ENCODE results near the gene MAGI1. TPM values are rescaled to one million over a fixed set of nuclear protein-coding genes. Genes with fewer than 3 reads are reported as not detected.

The MAGI1 gene
- total RNA-seq, 1 experiment from 2014 or later = 58.2 TPM

DNA sequence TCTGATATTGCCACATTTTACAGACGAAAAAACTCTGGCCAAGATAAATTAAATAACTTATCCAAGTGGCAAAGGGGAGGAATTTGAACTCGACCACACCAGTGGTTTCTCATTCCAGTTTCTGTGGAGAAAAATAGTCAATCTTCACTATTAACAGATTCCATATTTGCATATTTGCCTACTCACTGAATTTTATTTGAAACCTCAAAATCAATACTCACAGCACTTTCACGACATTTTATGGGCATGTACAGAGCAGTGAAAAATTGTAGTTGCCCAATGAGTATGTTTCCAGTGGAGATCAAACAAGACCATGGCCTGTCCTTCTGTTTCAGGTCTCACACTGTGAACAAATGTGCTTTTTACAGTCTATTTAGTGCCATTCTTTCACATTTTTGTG is 374.3 kb downstream of the MAGI1 start:
- Mint-ChIP-seq H3K27ac (no peak overlapping the region), H3K36me3 (no peaks in the 10 kb centered on the region; the same call in 1 of the 2 replicates), H3K4me1 (peaks cover 34% of the 10 kb centered on the region), H3K9me3 (peaks cover 6% of the 10 kb centered on the region; the same call in 1 of the 2 replicates), H3K27me3 (ENCODE audit: low read depth) (no peaks in the 10 kb centered on the region), H3K4me3 (no peak overlapping the region)
- DNase-seq (ENCODE audit: low spot score) (no peak), ATAC-seq (no peak)
- ChIA-PET CTCF (no interaction called here), POLR2A (no interaction called here)
- TF ChIP-seq, protein P1, sequence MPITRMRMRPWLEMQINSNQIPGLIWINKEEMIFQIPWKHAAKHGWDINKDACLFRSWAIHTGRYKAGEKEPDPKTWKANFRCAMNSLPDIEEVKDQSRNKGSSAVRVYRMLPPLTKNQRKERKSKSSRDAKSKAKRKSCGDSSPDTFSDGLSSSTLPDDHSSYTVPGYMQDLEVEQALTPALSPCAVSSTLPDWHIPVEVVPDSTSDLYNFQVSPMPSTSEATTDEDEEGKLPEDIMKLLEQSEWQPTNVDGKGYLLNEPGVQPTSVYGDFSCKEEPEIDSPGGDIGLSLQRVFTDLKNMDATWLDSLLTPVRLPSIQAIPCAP (CRISPR knock-in tag; IDR thresholded peaks at IDR 0.05) = no peak
- TF ChIP-seq IRF2 (CRISPR knock-in tag; IDR thresholded peaks at IDR 0.05; ENCODE audit: borderline replicate concordance, low read depth) = no peak
- no peak for TF ChIP-seq TCF7 (CRISPR knock-in tag; IDR thresholded peaks at IDR 0.05; ENCODE audit: low read depth)
- no peak for TF ChIP-seq CREM (CRISPR knock-in tag; IDR thresholded peaks at IDR 0.05)
- TF ChIP-seq, protein P2, sequence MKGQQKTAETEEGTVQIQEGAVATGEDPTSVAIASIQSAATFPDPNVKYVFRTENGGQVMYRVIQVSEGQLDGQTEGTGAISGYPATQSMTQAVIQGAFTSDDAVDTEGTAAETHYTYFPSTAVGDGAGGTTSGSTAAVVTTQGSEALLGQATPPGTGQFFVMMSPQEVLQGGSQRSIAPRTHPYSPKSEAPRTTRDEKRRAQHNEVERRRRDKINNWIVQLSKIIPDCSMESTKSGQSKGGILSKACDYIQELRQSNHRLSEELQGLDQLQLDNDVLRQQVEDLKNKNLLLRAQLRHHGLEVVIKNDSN (CRISPR knock-in tag; IDR thresholded peaks at IDR 0.05) = no peak
- no peak for TF ChIP-seq ZNF416 (CRISPR knock-in tag; IDR thresholded peaks at IDR 0.05)
- TF ChIP-seq, protein P3, sequence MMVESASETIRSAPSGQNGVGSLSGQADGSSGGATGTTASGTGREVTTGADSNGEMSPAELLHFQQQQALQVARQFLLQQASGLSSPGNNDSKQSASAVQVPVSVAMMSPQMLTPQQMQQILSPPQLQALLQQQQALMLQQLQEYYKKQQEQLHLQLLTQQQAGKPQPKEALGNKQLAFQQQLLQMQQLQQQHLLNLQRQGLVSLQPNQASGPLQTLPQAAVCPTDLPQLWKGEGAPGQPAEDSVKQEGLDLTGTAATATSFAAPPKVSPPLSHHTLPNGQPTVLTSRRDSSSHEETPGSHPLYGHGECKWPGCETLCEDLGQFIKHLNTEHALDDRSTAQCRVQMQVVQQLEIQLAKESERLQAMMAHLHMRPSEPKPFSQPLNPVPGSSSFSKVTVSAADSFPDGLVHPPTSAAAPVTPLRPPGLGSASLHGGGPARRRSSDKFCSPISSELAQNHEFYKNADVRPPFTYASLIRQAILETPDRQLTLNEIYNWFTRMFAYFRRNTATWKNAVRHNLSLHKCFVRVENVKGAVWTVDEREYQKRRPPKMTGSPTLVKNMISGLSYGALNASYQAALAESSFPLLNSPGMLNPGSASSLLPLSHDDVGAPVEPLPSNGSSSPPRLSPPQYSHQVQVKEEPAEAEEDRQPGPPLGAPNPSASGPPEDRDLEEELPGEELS (CRISPR knock-in tag; IDR thresholded peaks at IDR 0.05) = no peak
- TF ChIP-seq GABPB1 (CRISPR knock-in tag; IDR thresholded peaks at IDR 0.05) = no peak
- TF ChIP-seq RELA (CRISPR knock-in tag; IDR thresholded peaks at IDR 0.05; ENCODE audit: borderline replicate concordance) = no peak
- no peak for TF ChIP-seq EMX1 (CRISPR knock-in tag; IDR thresholded peaks at IDR 0.05)
- TF ChIP-seq ATF1 (CRISPR knock-in tag; IDR thresholded peaks at IDR 0.05) = no peak
- TF ChIP-seq, protein P4, sequence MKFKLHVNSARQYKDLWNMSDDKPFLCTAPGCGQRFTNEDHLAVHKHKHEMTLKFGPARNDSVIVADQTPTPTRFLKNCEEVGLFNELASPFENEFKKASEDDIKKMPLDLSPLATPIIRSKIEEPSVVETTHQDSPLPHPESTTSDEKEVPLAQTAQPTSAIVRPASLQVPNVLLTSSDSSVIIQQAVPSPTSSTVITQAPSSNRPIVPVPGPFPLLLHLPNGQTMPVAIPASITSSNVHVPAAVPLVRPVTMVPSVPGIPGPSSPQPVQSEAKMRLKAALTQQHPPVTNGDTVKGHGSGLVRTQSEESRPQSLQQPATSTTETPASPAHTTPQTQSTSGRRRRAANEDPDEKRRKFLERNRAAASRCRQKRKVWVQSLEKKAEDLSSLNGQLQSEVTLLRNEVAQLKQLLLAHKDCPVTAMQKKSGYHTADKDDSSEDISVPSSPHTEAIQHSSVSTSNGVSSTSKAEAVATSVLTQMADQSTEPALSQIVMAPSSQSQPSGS (CRISPR knock-in tag; IDR thresholded peaks at IDR 0.05; ENCODE audit: borderline replicate concordance, low read depth) = no peak
- TF ChIP-seq SMAD4 (CRISPR knock-in tag; IDR thresholded peaks at IDR 0.05) = no peak

DNA sequence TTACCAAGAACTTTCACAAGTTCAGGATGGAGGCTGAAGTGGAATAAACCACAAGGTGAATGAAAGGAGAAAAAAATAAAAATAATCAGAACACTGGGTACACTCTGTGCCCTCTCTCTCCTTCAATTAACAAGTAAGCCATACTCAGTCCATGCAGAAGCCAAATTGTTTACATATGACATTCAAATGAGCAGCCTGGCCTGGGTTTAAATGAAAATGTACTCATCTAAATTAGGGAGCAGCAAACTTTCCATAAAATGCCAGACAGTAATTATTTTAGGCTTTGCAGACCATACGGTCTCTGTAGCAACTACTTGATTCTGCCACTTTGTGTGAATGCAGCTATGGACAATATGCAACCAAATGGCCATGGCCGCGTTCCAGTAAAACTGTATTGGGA is 376.6 kb downstream of the MAGI1 start:
- CTCF ChIA-PET = no interaction called here

More for the DNA sequence above, 376.6 kb downstream of the MAGI1 start:
- peaks cover 50% of the 10 kb centered on the region for H3K4me1 Mint-ChIP-seq
- no peaks in the 10 kb centered on the region for H3K27me3 Mint-ChIP-seq (ENCODE audit: low read depth)
- peaks cover 6% of the 10 kb centered on the region; the same call in 1 of the 2 replicates for H3K9me3 Mint-ChIP-seq
- no peak overlapping the region for H3K27ac Mint-ChIP-seq
- DNase-seq (ENCODE audit: low spot score) (no peak), ATAC-seq (no peak)
- no peak overlapping the region for H3K4me3 Mint-ChIP-seq
- POLR2A ChIA-PET = no interaction called here
- TF ChIP-seq, protein P5, sequence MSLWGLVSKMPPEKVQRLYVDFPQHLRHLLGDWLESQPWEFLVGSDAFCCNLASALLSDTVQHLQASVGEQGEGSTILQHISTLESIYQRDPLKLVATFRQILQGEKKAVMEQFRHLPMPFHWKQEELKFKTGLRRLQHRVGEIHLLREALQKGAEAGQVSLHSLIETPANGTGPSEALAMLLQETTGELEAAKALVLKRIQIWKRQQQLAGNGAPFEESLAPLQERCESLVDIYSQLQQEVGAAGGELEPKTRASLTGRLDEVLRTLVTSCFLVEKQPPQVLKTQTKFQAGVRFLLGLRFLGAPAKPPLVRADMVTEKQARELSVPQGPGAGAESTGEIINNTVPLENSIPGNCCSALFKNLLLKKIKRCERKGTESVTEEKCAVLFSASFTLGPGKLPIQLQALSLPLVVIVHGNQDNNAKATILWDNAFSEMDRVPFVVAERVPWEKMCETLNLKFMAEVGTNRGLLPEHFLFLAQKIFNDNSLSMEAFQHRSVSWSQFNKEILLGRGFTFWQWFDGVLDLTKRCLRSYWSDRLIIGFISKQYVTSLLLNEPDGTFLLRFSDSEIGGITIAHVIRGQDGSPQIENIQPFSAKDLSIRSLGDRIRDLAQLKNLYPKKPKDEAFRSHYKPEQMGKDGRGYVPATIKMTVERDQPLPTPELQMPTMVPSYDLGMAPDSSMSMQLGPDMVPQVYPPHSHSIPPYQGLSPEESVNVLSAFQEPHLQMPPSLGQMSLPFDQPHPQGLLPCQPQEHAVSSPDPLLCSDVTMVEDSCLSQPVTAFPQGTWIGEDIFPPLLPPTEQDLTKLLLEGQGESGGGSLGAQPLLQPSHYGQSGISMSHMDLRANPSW (CRISPR knock-in tag; conservative IDR thresholded peaks at IDR 0.05; ENCODE audit: low read depth) = no peak
- no peak for TF ChIP-seq TEAD1 (CRISPR knock-in tag; IDR thresholded peaks at IDR 0.05)
- no peak for TF ChIP-seq ETV6 (CRISPR knock-in tag; IDR thresholded peaks at IDR 0.05)
- TF ChIP-seq FOXK1 (CRISPR knock-in tag; IDR thresholded peaks at IDR 0.05) = no peak
- no peak for TF ChIP-seq SOX15 (CRISPR knock-in tag; IDR thresholded peaks at IDR 0.05)
- TF ChIP-seq, protein P4 (CRISPR knock-in tag; IDR thresholded peaks at IDR 0.05; ENCODE audit: borderline replicate concordance, low read depth) = no peak
- no peak for TF ChIP-seq RORB (CRISPR knock-in tag; IDR thresholded peaks at IDR 0.05)
- TF ChIP-seq, protein P6, sequence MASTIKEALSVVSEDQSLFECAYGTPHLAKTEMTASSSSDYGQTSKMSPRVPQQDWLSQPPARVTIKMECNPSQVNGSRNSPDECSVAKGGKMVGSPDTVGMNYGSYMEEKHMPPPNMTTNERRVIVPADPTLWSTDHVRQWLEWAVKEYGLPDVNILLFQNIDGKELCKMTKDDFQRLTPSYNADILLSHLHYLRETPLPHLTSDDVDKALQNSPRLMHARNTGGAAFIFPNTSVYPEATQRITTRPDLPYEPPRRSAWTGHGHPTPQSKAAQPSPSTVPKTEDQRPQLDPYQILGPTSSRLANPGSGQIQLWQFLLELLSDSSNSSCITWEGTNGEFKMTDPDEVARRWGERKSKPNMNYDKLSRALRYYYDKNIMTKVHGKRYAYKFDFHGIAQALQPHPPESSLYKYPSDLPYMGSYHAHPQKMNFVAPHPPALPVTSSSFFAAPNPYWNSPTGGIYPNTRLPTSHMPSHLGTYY (CRISPR knock-in tag; IDR thresholded peaks at IDR 0.05) = no peak
- TF ChIP-seq, protein P7, sequence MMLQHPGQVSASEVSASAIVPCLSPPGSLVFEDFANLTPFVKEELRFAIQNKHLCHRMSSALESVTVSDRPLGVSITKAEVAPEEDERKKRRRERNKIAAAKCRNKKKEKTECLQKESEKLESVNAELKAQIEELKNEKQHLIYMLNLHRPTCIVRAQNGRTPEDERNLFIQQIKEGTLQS (CRISPR knock-in tag; conservative IDR thresholded peaks at IDR 0.05) = no peak
- TF ChIP-seq, protein P8, sequence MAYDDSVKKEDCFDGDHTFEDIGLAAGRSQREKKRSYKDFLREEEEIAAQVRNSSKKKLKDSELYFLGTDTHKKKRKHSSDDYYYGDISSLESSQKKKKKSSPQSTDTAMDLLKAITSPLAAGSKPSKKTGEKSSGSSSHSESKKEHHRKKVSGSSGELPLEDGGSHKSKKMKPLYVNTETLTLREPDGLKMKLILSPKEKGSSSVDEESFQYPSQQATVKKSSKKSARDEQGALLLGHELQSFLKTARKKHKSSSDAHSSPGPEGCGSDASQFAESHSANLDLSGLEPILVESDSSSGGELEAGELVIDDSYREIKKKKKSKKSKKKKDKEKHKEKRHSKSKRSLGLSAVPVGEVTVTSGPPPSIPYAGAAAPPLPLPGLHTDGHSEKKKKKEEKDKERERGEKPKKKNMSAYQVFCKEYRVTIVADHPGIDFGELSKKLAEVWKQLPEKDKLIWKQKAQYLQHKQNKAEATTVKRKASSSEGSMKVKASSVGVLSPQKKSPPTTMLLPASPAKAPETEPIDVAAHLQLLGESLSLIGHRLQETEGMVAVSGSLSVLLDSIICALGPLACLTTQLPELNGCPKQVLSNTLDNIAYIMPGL (CRISPR knock-in tag; IDR thresholded peaks at IDR 0.05) = no peak
- no peak for TF ChIP-seq RELA (CRISPR knock-in tag; IDR thresholded peaks at IDR 0.05; ENCODE audit: borderline replicate concordance)
- H3K36me3 Mint-ChIP-seq = no peaks in the 10 kb centered on the region; the same call in 1 of the 2 replicates

All from WTC11 (cell line).